ENCODE measurements around the gene SHROOM3. TPM values are rescaled to one million over a fixed set of nuclear protein-coding genes. Genes with fewer than 3 reads are reported as not detected.
"Not testable (repeated sequence)": the region's sequence is repeated elsewhere in the genome, so short reads cannot be mapped to it uniquely, and the experiment has no call there.

The SHROOM3 gene
- total RNA-seq, 1 donor from 2014 or later = 42.7 TPM

DNA sequence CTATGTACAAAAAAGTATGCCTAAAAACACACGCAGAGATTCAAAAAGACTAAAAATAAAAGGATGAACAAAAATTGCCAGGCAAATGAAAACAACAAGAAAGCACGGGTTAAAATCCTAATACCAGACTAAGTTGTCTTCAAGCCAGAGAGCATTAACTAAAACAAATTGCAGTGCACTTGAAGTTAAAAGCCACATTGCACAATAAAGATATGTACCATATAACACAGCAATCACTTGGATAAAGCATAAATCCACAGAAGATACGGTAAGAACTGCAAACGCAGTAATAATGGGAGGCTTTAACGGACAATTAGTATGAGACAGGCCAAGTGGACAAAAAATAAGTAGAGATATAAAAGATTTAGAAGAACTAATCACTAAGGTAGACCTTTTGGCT, 28.9 kb upstream of the SHROOM3 start:
- H3K27ac Mint-ChIP-seq (ENCODE audit: unreplicated experiment) = no peak overlapping the region
- H3K36me3 Mint-ChIP-seq (ENCODE audit: low read depth) = no peaks in the 10 kb centered on the region
- TF ChIP-seq, protein P1, sequence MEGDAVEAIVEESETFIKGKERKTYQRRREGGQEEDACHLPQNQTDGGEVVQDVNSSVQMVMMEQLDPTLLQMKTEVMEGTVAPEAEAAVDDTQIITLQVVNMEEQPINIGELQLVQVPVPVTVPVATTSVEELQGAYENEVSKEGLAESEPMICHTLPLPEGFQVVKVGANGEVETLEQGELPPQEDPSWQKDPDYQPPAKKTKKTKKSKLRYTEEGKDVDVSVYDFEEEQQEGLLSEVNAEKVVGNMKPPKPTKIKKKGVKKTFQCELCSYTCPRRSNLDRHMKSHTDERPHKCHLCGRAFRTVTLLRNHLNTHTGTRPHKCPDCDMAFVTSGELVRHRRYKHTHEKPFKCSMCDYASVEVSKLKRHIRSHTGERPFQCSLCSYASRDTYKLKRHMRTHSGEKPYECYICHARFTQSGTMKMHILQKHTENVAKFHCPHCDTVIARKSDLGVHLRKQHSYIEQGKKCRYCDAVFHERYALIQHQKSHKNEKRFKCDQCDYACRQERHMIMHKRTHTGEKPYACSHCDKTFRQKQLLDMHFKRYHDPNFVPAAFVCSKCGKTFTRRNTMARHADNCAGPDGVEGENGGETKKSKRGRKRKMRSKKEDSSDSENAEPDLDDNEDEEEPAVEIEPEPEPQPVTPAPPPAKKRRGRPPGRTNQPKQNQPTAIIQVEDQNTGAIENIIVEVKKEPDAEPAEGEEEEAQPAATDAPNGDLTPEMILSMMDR (IDR thresholded peaks at IDR 0.05) = no peak
- no peak for DNase-seq (ENCODE audit: low spot score)
- peaks cover 45% of the 10 kb centered on the region for H3K27me3 Mint-ChIP-seq (ENCODE audit: low read depth)
- no peak overlapping the region for H3K4me3 Mint-ChIP-seq (ENCODE audit: unreplicated experiment)
- H3K9me3 Mint-ChIP-seq (ENCODE audit: low read depth) = no peaks in the 10 kb centered on the region
- no peaks in the 10 kb centered on the region for H3K4me1 Mint-ChIP-seq (ENCODE audit: low read depth)

- Mint-ChIP-seq H3K4me3 (ENCODE audit: unreplicated experiment) (no peak overlapping the region), H3K27me3 (ENCODE audit: low read depth) (peaks cover 31% of the 10 kb centered on the region), H3K9me3 (ENCODE audit: low read depth) (no peaks in the 10 kb centered on the region), H3K4me1 (ENCODE audit: low read depth) (no peaks in the 10 kb centered on the region), H3K27ac (ENCODE audit: unreplicated experiment) (no peak overlapping the region), H3K36me3 (ENCODE audit: low read depth) (no peaks in the 10 kb centered on the region)
- TF ChIP-seq, protein P1 (IDR thresholded peaks at IDR 0.05) = no peak
- DNase-seq (ENCODE audit: low spot score) = no peak
These were observed 27.4 kb upstream of the SHROOM3 start for GRCh38 chr4:76407440-76408119.

DNA sequence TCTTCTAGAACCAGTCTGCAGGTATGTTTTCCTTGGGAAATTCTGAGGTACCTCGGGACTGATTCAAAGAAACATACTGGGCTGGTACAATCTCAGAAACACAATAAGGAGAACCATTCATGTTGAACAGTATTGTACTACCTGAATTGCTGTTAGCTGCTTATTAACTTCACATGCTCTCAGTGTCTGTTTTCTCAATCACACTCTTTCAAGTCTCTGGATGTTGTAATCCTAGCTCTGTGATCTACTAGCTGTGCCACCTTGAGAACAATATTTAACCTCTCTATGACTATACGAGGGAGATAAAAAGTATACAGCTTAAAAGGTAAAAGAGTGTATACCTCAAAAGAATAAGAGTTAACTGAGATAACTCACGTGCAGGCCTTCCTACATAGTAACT, 24.4 kb upstream of the SHROOM3 start:
- TF ChIP-seq, protein P1 (IDR thresholded peaks at IDR 0.05) = no peak
- H3K4me1 Mint-ChIP-seq (ENCODE audit: low read depth) = no peaks in the 10 kb centered on the region
- peaks cover 10% of the 10 kb centered on the region for H3K27me3 Mint-ChIP-seq (ENCODE audit: low read depth)
- no peak overlapping the region for H3K4me3 Mint-ChIP-seq (ENCODE audit: unreplicated experiment)
- no peaks in the 10 kb centered on the region for H3K9me3 Mint-ChIP-seq (ENCODE audit: low read depth)
- H3K36me3 Mint-ChIP-seq (ENCODE audit: low read depth) = no peaks in the 10 kb centered on the region
- no peak overlapping the region for H3K27ac Mint-ChIP-seq (ENCODE audit: unreplicated experiment)
- DNase-seq (ENCODE audit: low spot score) = no peak

DNA sequence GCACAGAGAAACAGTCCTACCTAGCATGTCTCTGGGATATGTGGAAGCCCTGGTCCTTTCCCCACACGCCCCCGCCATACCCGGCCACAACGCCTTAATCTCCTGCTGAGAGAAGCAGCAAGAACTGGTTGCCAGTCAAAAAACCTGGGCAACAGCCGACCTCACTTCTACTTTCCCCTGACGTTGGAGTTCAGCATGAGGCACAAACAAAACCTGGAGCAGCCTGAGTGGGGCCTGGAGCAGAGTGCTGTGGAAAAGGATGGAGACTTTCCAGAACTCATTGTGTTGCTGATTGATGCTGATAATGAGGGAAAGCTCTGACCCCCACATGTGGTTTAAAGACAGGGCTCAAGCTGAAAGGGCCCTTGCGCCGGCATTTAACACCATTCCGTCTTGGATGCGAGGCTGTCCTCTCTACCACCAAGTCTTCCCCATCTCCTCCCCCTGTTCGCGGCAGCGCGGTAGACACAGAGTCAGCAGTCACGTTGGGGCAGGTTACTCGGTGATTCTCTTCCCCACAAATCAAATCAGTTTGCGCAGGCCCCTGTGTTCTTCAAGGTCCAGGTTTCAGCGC, 14.8 kb upstream of the SHROOM3 start:
- TF ChIP-seq, protein P1 (IDR thresholded peaks at IDR 0.05) = no peak
- no peak for DNase-seq (ENCODE audit: low spot score)
- no peaks in the 10 kb centered on the region for H3K27me3 Mint-ChIP-seq (ENCODE audit: low read depth)
- H3K9me3 Mint-ChIP-seq (ENCODE audit: low read depth) = no peaks in the 10 kb centered on the region
- no peak overlapping the region for H3K4me3 Mint-ChIP-seq (ENCODE audit: unreplicated experiment)
- no peaks in the 10 kb centered on the region for H3K36me3 Mint-ChIP-seq (ENCODE audit: low read depth)
- H3K27ac Mint-ChIP-seq (ENCODE audit: unreplicated experiment) = no peak overlapping the region
- H3K4me1 Mint-ChIP-seq (ENCODE audit: low read depth) = no peaks in the 10 kb centered on the region

GRCh38 chr4:76420762-76421581, 14.1 kb upstream of the SHROOM3 start, which contains the start of gene CCDC158:
TSS of gene CCDC158 (minus strand) at chr4:76421141. CDS start at chr4:76403207, 17,934 bp downstream.
- TF ChIP-seq, protein P1 (IDR thresholded peaks at IDR 0.05) = no peak
- no peaks in the 10 kb centered on the region for H3K36me3 Mint-ChIP-seq (ENCODE audit: low read depth)
- H3K27ac Mint-ChIP-seq (ENCODE audit: unreplicated experiment) = no peak within 1 kb of the TSS
- H3K4me1 Mint-ChIP-seq (ENCODE audit: low read depth) = no peaks in the 10 kb centered on the region
- no peak for DNase-seq (ENCODE audit: low spot score)
- no peaks in the 10 kb centered on the region for H3K27me3 Mint-ChIP-seq (ENCODE audit: low read depth)
- H3K4me3 Mint-ChIP-seq (ENCODE audit: unreplicated experiment) = no peak within 1 kb of the TSS
- H3K9me3 Mint-ChIP-seq (ENCODE audit: low read depth) = no peaks in the 10 kb centered on the region

GRCh38 chr4:76423159-76423558, 11.9 kb upstream of the SHROOM3 start:
- not testable (repeated sequence) for H3K36me3 Mint-ChIP-seq (ENCODE audit: low read depth); H3K27me3 Mint-ChIP-seq (ENCODE audit: low read depth); DNase-seq (ENCODE audit: low spot score); H3K4me3 Mint-ChIP-seq (ENCODE audit: unreplicated experiment); H3K27ac Mint-ChIP-seq (ENCODE audit: unreplicated experiment); H3K9me3 Mint-ChIP-seq (ENCODE audit: low read depth); H3K4me1 Mint-ChIP-seq (ENCODE audit: low read depth)

All from chondrocyte (in vitro differentiated cells).